IMR-90 (cell line): ENCODE data around the gene ALX4. TPM values are rescaled to one million over a fixed set of nuclear protein-coding genes. Genes with fewer than 3 reads are reported as not detected.

ENCODE experiments used
- ATAC-seq: fragments of 200-7000 bp; cut with Tn5 transposase; 2 replicates; pipeline ENCODE4 v1.9.1; 2020; ENCODE audit warnings: low read depth, mild to moderate bottlenecking, moderate library complexity
- BruUV-seq: library from RNA; stranded (reverse); fragments of 400-500 nt; replicated peaks from 2 replicates; lab custom pipeline; 2021; lab: Mats Ljungman, UMichigan
- CTCF ChIA-PET: fragments of 300-600 bp; formaldehyde crosslinking; extraction: SDS; loops from one replicate; lab custom pipeline; 2021; ENCODE audit warnings: antibody characterized with exemption; lab: Yijun Ruan, JAX
- POLR2A ChIA-PET: fragments of 300-600 bp; sonication (Branson Sonifier 250); formaldehyde crosslinking; loops from one replicate; lab custom pipeline; 2022; ENCODE audit warnings: antibody characterized with exemption; ENCODE audit not compliant: unreplicated experiment; lab: Charles Lee
- DNase-seq: peaks from one replicate; pipeline ENCODE4 v3.0.0; 2013
- H2AFZ ChIP-seq: replicated peaks from 2 replicates; pipeline ENCODE3; 2013; ENCODE audit warnings: low read length, mild to moderate bottlenecking; ENCODE audit not compliant: poor library complexity
- H2AK5ac ChIP-seq: 2 replicates; pipeline ENCODE4 v1.6.1; 2013; ENCODE audit warnings: low read depth, low read length, inconsistent platforms
- H2AK9ac ChIP-seq: replicated peaks from 2 replicates; pipeline ENCODE3; 2013; ENCODE audit warnings: mild to moderate bottlenecking, low read depth, low read length, moderate library complexity; ENCODE audit not compliant: poor library complexity
- H2BK120ac ChIP-seq: 2 replicates; pipeline ENCODE4 v1.6.1; 2013; ENCODE audit warnings: low read depth, low read length, inconsistent platforms
- H2BK15ac ChIP-seq: 3 replicates; pipeline ENCODE4 v1.6.1; 2013; ENCODE audit warnings: low read depth, low read length, inconsistent platforms
- H2BK20ac ChIP-seq: 2 replicates; pipeline ENCODE4 v1.6.1; 2013; ENCODE audit warnings: low read depth, mild to moderate bottlenecking, inconsistent platforms, low read length, moderate library complexity
- H2BK5ac ChIP-seq: 2 replicates; pipeline ENCODE4 v1.6.1; 2013; ENCODE audit warnings: mild to moderate bottlenecking, low read depth, low read length, inconsistent platforms; ENCODE audit not compliant: poor library complexity, severe bottlenecking
- H3K14ac ChIP-seq: replicated peaks from 2 replicates; pipeline ENCODE4 v1.6.1; 2013; ENCODE audit warnings: low read depth, low read length, inconsistent platforms
- H3K18ac ChIP-seq: 2 replicates; pipeline ENCODE4 v1.6.1; 2013; ENCODE audit warnings: low read depth, low read length, control low read depth
- H3K23ac ChIP-seq: 2 replicates; pipeline ENCODE4 v1.6.1; 2013; ENCODE audit warnings: low read depth, low read length, inconsistent platforms
- H3K27ac ChIP-seq: 2 replicates; pipeline ENCODE4 v1.5.1; 2013; ENCODE audit warnings: mild to moderate bottlenecking, control low read depth, low read length; ENCODE audit not compliant: insufficient read depth
- H3K27me3 ChIP-seq: 2 replicates; pipeline ENCODE4 v1.6.1; 2013; ENCODE audit warnings: low read length; ENCODE audit not compliant: control insufficient read depth, insufficient read depth
- H3K36me3 ChIP-seq: 2 replicates; pipeline ENCODE4 v1.6.1; 2013; ENCODE audit warnings: low read length, mixed read lengths; ENCODE audit not compliant: control insufficient read depth, insufficient read depth
- H3K4ac ChIP-seq: 2 replicates; pipeline ENCODE4 v1.6.1; 2013; ENCODE audit warnings: low read depth, low read length, inconsistent platforms
- H3K4me1 ChIP-seq: 2 replicates; pipeline ENCODE4 v1.6.1; 2013; ENCODE audit warnings: low read length, mixed read lengths; ENCODE audit not compliant: control insufficient read depth, insufficient read depth
- H3K4me2 ChIP-seq: 2 replicates; pipeline ENCODE4 v1.6.1; 2013; ENCODE audit warnings: low read depth, mild to moderate bottlenecking, control low read depth, low read length, moderate library complexity
- H3K4me3 ChIP-seq: 2 replicates; pipeline ENCODE4 v1.5.1; 2013; ENCODE audit warnings: low read depth, mild to moderate bottlenecking, control low read depth, low read length, moderate library complexity; ENCODE audit not compliant: insufficient read depth
- H3K56ac ChIP-seq: 2 replicates; pipeline ENCODE4 v1.6.1; 2013; ENCODE audit warnings: low read length, inconsistent platforms; ENCODE audit not compliant: insufficient read depth; ENCODE audit errors: extremely low read depth
- H3K79me1 ChIP-seq, 2 experiments: 2 replicates each; pipeline ENCODE4 v1.6.1; 2013; ENCODE audit warnings: low read length in 2 of 2, inconsistent platforms in 1 of 2, low read depth in 1 of 2
- H3K9ac ChIP-seq: 2 replicates; pipeline ENCODE4 v1.6.1; 2013; ENCODE audit warnings: low read depth, low read length, control low read depth
- H3K9me1 ChIP-seq: 2 replicates; pipeline ENCODE4 v1.6.1; 2013; ENCODE audit warnings: low read length, inconsistent platforms; ENCODE audit not compliant: insufficient read depth
- H3K9me3 ChIP-seq: 2 replicates; pipeline ENCODE4 v1.6.1; 2013; ENCODE audit warnings: low read length; ENCODE audit not compliant: control insufficient read depth, insufficient read depth
- H4K20me1 ChIP-seq: 2 replicates; pipeline ENCODE4 v1.6.1; 2013; ENCODE audit warnings: low read length, inconsistent platforms; ENCODE audit not compliant: insufficient read depth
- H4K5ac ChIP-seq: 2 replicates; pipeline ENCODE4 v1.6.1; 2013; ENCODE audit warnings: mild to moderate bottlenecking, low read depth, low read length, control low read depth
- H4K8ac ChIP-seq, 2 experiments: 2 replicates each; pipeline ENCODE4 v1.6.1; 2013; ENCODE audit warnings: low read depth in 2 of 2, low read length in 2 of 2, control low read depth in 1 of 2, inconsistent platforms in 1 of 2
- H4K91ac ChIP-seq: 2 replicates; pipeline ENCODE4 v1.6.1; 2013; ENCODE audit warnings: low read depth, low read length, inconsistent platforms; ENCODE audit not compliant: insufficient read depth
- CEBPB ChIP-seq: IDR thresholded peaks from 2 replicates; pipeline ENCODE4 v1.6.1; 2012; ENCODE audit warnings: low read depth, low read length, improper control_type of control experiment
- FOS ChIP-seq: fragments of 150-350 bp; IDR thresholded peaks from 2 replicates; pipeline ENCODE4 v1.6.1; 2016; ENCODE audit warnings: low read depth, low read length
- MAFK ChIP-seq: IDR thresholded peaks from 2 replicates; pipeline ENCODE4 v1.6.1; 2012; ENCODE audit warnings: low read depth, low read length, improper control_type of control experiment
- MAZ ChIP-seq: IDR thresholded peaks from 2 replicates; pipeline ENCODE4 v1.6.1; 2012; ENCODE audit warnings: low read depth, mild to moderate bottlenecking, low read length, improper control_type of control experiment, moderate library complexity, borderline replicate concordance
- MXI1 ChIP-seq: IDR thresholded peaks from 2 replicates; pipeline ENCODE4 v1.6.1; 2012; ENCODE audit warnings: low read depth, mild to moderate bottlenecking, low read length, moderate library complexity, borderline replicate concordance
- NFE2L2 ChIP-seq: fragments of 150-350 bp; IDR thresholded peaks from 2 replicates; pipeline ENCODE4 v1.6.1; 2016; ENCODE audit warnings: low read depth, mild to moderate bottlenecking, low read length
- POLR2A ChIP-seq: IDR thresholded peaks from 2 replicates; pipeline ENCODE4 v1.6.1; 2012; ENCODE audit warnings: mild to moderate bottlenecking, low read depth, low read length
- RCOR1 ChIP-seq: IDR thresholded peaks from 2 replicates; pipeline ENCODE4 v1.6.1; 2012; ENCODE audit warnings: mild to moderate bottlenecking, low read length, improper control_type of control experiment; ENCODE audit not compliant: insufficient replicate concordance
- SMC3 ChIP-seq: fragments of 150-350 bp; IDR thresholded peaks from 2 replicates; pipeline ENCODE4 v1.6.1; 2016; ENCODE audit warnings: low read depth, mild to moderate bottlenecking, antibody characterized with exemption, low read length, moderate library complexity
- WGBS, 2 experiments: methylation state at CpG; one replicate each; pipeline versions ENCODE4 v1.1.5 to v1.1.7; 2013; ENCODE audit warnings: missing lambda C conversion rate in 2 of 2; ENCODE audit not compliant: insufficient read length in 1 of 2; ENCODE audit errors: extremely low coverage in 2 of 2; 5-methylcytosine and 5-hydroxymethylcytosine counted together
- dilution Hi-C: fragments of 300-500 bp; cut with HindIII; formaldehyde crosslinking; loops from one replicate; pipeline ENCODE4 v1.14.3; 2018; ENCODE audit warnings: low sequenced_read_pairs; ENCODE audit not compliant: unreplicated experiment
- in situ Hi-C: fragments of 300-500 bp; cut with MboI; formaldehyde crosslinking; loops from 3 replicates; pipeline ENCODE4 v1.14.3; 2019; ENCODE audit warnings: low sequenced_read_pairs, inconsistent platforms, mixed read lengths
- intact Hi-C: fragments of 100-400 bp; cut with micrococcal nuclease; formaldehyde crosslinking; loops from 2 replicates; pipeline ENCODE4 v1.10.0; 2022
- polyA plus RNA-seq, 3 experiments: library from polyadenylated mRNA; depleted of rRNA; stranded (reverse); fragments of >200 nt; gene quantifications; 2 replicates each; pipeline ENCODE4 v1.2.3, GENCODE V29; 2012; ENCODE audit warnings: low replicate concordance in 1 of 3
- total RNA-seq: library from RNA; depleted of rRNA; stranded (reverse); fragments of >200 nt; gene quantifications from 2 replicates; pipeline ENCODE4 v1.2.3, GENCODE V29; 2012
- TF ChIP-seq, protein P1 (sequence below): conservative IDR thresholded peaks from 2 replicates; pipeline ENCODE4 v1.5.1; 2012; ENCODE audit warnings: mild to moderate bottlenecking, low read depth, low read length, improper control_type of control experiment
- TF ChIP-seq, protein P2 (sequence below): fragments of 150-350 bp; IDR thresholded peaks from 2 replicates; pipeline ENCODE4 v1.6.1; 2016; ENCODE audit warnings: low read depth, mild to moderate bottlenecking, low read length, moderate library complexity, borderline replicate concordance
- TF ChIP-seq, protein P3 (sequence below): fragments of 150-350 bp; IDR thresholded peaks from 2 replicates; pipeline ENCODE4 v1.6.1; 2017; ENCODE audit warnings: mild to moderate bottlenecking, antibody characterized with exemption, low read length, low read depth

Gene ALX4
- total and polyA plus RNA-seq, 2 of the 4 experiments (the other 2 are of a cell fraction) = not detected

DNA sequence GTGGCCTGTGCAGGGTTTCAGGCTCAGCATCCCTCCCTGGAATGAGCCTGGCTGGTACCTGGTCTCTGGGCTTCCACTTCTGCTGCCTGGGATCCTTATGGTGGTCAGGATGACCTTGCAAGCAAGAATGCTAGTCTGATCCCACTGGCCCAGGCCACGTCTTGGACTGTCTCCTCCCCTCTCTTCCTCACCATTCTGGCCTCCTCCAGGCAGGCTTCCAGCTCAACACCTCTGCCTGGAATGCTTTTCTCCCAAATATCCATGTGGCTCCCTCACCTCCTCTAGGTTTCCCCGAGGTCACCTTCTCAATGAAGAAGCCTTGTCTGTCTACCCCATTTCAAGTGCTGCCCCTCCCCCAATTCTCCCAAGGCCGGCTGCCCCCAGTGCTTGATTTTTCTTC, 39.4 kb upstream of the ALX4 start:
- Histone ChIP-seq H4K20me1 (no peaks in the 10 kb centered on the region), H2BK120ac (no peak overlapping the region), H3K79me1 (no peaks in the 10 kb centered on the region), H3K27ac (no peak overlapping the region), H3K4me3 (no peak overlapping the region), H2BK5ac (no peak overlapping the region), H3K14ac (no peak overlapping the region), H2BK15ac (no peak overlapping the region), H4K91ac (no peak overlapping the region), H3K4me1 (no peaks in the 10 kb centered on the region), H3K9me3 (no peaks in the 10 kb centered on the region), H3K23ac (no peak overlapping the region), H2AFZ (no peak overlapping the region), H3K36me3 (no peaks in the 10 kb centered on the region), H3K56ac (no peak overlapping the region), H3K27me3 (peaks cover 45% of the 10 kb centered on the region), H3K4me2 (no peak overlapping the region), H2AK9ac (no peak overlapping the region), H3K9me1 (no peaks in the 10 kb centered on the region), H3K4ac (no peak overlapping the region), H4K5ac (no peak overlapping the region), H2BK20ac (no peak overlapping the region), H3K9ac (no peak overlapping the region), H3K18ac (no peak overlapping the region), H2AK5ac (no peak overlapping the region), H4K8ac (no peak overlapping the region)
- intact Hi-C loops = no loop called here
- no TSS peak for BruUV-seq
- in situ Hi-C loops = no loop called here
- ChIA-PET POLR2A (no interaction called here), CTCF (no interaction called here)
- DNase-seq (no peak), ATAC-seq (no peak)
- dilution Hi-C loops = no loop called here
- WGBS, 2 experiments = 24% methylated on average over 2 of the region's 3 CpGs; no CpG with 5 or more reads in 1 of the 2 experiments
- TF ChIP-seq CEBPB (no peak), POLR2A (no peak), MAFK (no peak), RCOR1 (no peak), NFE2L2 (no peak), MXI1 (no peak), FOS (no peak), SMC3 (no peak), MAZ (no peak)
- TF ChIP-seq, protein P1, sequence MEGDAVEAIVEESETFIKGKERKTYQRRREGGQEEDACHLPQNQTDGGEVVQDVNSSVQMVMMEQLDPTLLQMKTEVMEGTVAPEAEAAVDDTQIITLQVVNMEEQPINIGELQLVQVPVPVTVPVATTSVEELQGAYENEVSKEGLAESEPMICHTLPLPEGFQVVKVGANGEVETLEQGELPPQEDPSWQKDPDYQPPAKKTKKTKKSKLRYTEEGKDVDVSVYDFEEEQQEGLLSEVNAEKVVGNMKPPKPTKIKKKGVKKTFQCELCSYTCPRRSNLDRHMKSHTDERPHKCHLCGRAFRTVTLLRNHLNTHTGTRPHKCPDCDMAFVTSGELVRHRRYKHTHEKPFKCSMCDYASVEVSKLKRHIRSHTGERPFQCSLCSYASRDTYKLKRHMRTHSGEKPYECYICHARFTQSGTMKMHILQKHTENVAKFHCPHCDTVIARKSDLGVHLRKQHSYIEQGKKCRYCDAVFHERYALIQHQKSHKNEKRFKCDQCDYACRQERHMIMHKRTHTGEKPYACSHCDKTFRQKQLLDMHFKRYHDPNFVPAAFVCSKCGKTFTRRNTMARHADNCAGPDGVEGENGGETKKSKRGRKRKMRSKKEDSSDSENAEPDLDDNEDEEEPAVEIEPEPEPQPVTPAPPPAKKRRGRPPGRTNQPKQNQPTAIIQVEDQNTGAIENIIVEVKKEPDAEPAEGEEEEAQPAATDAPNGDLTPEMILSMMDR = no peak
- TF ChIP-seq, protein P2, sequence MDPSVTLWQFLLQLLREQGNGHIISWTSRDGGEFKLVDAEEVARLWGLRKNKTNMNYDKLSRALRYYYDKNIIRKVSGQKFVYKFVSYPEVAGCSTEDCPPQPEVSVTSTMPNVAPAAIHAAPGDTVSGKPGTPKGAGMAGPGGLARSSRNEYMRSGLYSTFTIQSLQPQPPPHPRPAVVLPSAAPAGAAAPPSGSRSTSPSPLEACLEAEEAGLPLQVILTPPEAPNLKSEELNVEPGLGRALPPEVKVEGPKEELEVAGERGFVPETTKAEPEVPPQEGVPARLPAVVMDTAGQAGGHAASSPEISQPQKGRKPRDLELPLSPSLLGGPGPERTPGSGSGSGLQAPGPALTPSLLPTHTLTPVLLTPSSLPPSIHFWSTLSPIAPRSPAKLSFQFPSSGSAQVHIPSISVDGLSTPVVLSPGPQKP = no peak
- TF ChIP-seq, protein P3, sequence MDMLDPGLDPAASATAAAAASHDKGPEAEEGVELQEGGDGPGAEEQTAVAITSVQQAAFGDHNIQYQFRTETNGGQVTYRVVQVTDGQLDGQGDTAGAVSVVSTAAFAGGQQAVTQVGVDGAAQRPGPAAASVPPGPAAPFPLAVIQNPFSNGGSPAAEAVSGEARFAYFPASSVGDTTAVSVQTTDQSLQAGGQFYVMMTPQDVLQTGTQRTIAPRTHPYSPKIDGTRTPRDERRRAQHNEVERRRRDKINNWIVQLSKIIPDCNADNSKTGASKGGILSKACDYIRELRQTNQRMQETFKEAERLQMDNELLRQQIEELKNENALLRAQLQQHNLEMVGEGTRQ = no peak
